CD14-positive monocyte (primary cell): Measurements from ENCODE around the gene MINDY3. TPM values are rescaled to one million over a fixed set of nuclear protein-coding genes. Genes with fewer than 3 reads are reported as not detected.

Source experiments
- DNase-seq, 3 donors: peaks; one replicate each; pipeline ENCODE4 v3.0.0-alpha.2; 2011 to 2022
- H2AFZ ChIP-seq: 2 replicates; pipeline ENCODE4 v1.6.0; 2012; ENCODE audit warnings: mild to moderate bottlenecking, low read depth, low read length, inconsistent platforms; ENCODE audit not compliant: insufficient read depth, poor library complexity, severe bottlenecking
- H3K27ac ChIP-seq, 2 donors: 1 replicate in 1 of 2; 2 replicates in 1 of 2; pipeline ENCODE4 v1.5.1; 2012 to 2013; ENCODE audit warnings: low read length in 2 of 2, control low read depth in 1 of 2, inconsistent platforms in 1 of 2, low read depth in 1 of 2, mild to moderate bottlenecking in 1 of 2
- H3K27me3 ChIP-seq, 2 donors: one replicate each; pipeline versions ENCODE4 v1.6.0 to v1.6.1; 2011 to 2013; ENCODE audit warnings: low read length in 2 of 2; ENCODE audit not compliant: control insufficient read depth in 2 of 2, insufficient read depth in 2 of 2
- H3K36me3 ChIP-seq, 2 donors: replicated peaks in 1 of 2; 1 replicate in 1 of 2; 2 replicates in 1 of 2; pipeline versions ENCODE4 v1.5.1 to v1.6.1; 2012 to 2013; ENCODE audit warnings: low read length in 2 of 2, control low read depth in 1 of 2, inconsistent platforms in 1 of 2, mild to moderate bottlenecking in 1 of 2; ENCODE audit not compliant: insufficient read depth in 2 of 2, control insufficient read depth in 1 of 2
- H3K4me1 ChIP-seq, 2 donors: 1 replicate in 1 of 2; 2 replicates in 1 of 2; pipeline versions ENCODE4 v1.5.1 to v1.6.1; 2012 to 2013; ENCODE audit warnings: low read length in 2 of 2, control low read depth in 1 of 2, inconsistent platforms in 1 of 2, mild to moderate bottlenecking in 1 of 2, moderate library complexity in 1 of 2; ENCODE audit not compliant: insufficient read depth in 2 of 2, control insufficient read depth in 1 of 2
- H3K4me2 ChIP-seq: replicated peaks from 2 replicates; pipeline ENCODE3; 2012; ENCODE audit warnings: low read length, moderate library complexity, mild to moderate bottlenecking; ENCODE audit not compliant: poor library complexity, severe bottlenecking; ENCODE audit errors: extremely low read depth
- H3K4me3 ChIP-seq, 3 experiments: fragments of 200-600 bp in 1 of 3; sonication (generic) in 1 of 3; replicated peaks in 1 of 3; 1 replicate in 2 of 3; 2 replicates in 1 of 3; pipeline ENCODE4 v1.5.1; 2011 to 2013; ENCODE audit warnings: low read length in 3 of 3, mild to moderate bottlenecking in 3 of 3, control low read depth in 2 of 3, low read depth in 2 of 3, inconsistent platforms in 1 of 3, moderate library complexity in 1 of 3
- H3K79me2 ChIP-seq: 2 replicates; pipeline ENCODE4 v1.6.0; 2012; ENCODE audit warnings: mild to moderate bottlenecking, control low read depth, inconsistent platforms, low read length, moderate library complexity; ENCODE audit not compliant: insufficient read depth
- H3K9ac ChIP-seq: 2 replicates; pipeline ENCODE4 v1.6.0; 2017; ENCODE audit warnings: low read length, mild to moderate bottlenecking; ENCODE audit not compliant: insufficient read depth, poor library complexity, severe bottlenecking
- H3K9me3 ChIP-seq, 2 donors: replicated peaks in 1 of 2; 1 replicate in 1 of 2; 2 replicates in 1 of 2; pipeline versions ENCODE4 v1.5.1 to v1.6.1; 2012 to 2013; ENCODE audit warnings: low read length in 2 of 2, control low read depth in 1 of 2; ENCODE audit not compliant: control insufficient read depth in 1 of 2, insufficient read depth in 1 of 2
- H4K20me1 ChIP-seq: 2 replicates; pipeline ENCODE4 v1.6.0; 2012; ENCODE audit warnings: mild to moderate bottlenecking, low read length, control low read depth, moderate library complexity; ENCODE audit not compliant: insufficient read depth
- H3K27ac Mint-ChIP-seq, 7 donors: one replicate each; pipeline ENCODE4 v1.8.0; 2020; ENCODE audit warnings: mild to moderate bottlenecking in 7 of 7, mixed read lengths in 7 of 7, moderate library complexity in 6 of 7, inconsistent platforms in 2 of 7
- H3K27me3 Mint-ChIP-seq, 3 donors: one replicate each; pipeline ENCODE4 v1.8.0; 2021 to 2022; ENCODE audit warnings: low read depth in 3 of 3, mild to moderate bottlenecking in 3 of 3, mixed read lengths in 3 of 3, moderate library complexity in 3 of 3, inconsistent platforms in 1 of 3
- H3K36me3 Mint-ChIP-seq, 2 donors: one replicate each; pipeline ENCODE4 v1.8.0; 2020; ENCODE audit warnings: mixed read lengths in 2 of 2, inconsistent platforms in 1 of 2, mild to moderate bottlenecking in 1 of 2
- H3K4me1 Mint-ChIP-seq: one replicate; pipeline ENCODE4 v1.8.0; 2020; ENCODE audit warnings: mild to moderate bottlenecking, mixed read lengths
- H3K4me3 Mint-ChIP-seq, 2 donors: one replicate each; pipeline ENCODE4 v1.8.0; 2020; ENCODE audit warnings: mild to moderate bottlenecking in 2 of 2, mixed read lengths in 2 of 2, moderate library complexity in 1 of 2
- H3K9me3 Mint-ChIP-seq, 7 donors: one replicate each; pipeline ENCODE4 v1.8.0; 2020 to 2022; ENCODE audit warnings: mixed read lengths in 7 of 7, mild to moderate bottlenecking in 6 of 7, moderate library complexity in 6 of 7, inconsistent platforms in 2 of 7
- CTCF ChIP-seq: fragments of 200-600 bp; IDR thresholded peaks from one replicate; pipeline ENCODE4 v1.8.0; 2022; ENCODE audit warnings: antibody characterized with exemption, mild to moderate bottlenecking
- WGBS: methylation state at CpG from one replicate; pipeline ENCODE4 v1.1.5; 2013; ENCODE audit warnings: missing lambda C conversion rate; ENCODE audit not compliant: insufficient coverage; 5-methylcytosine and 5-hydroxymethylcytosine counted together
- intact Hi-C, 2 donors: fragments of 100-400 bp; cut with micrococcal nuclease; formaldehyde crosslinking; loops; one replicate each; pipeline versions ENCODE4 v1.15.0 to v1.15.1; 2023
- polyA plus RNA-seq, 3 donors: library from polyadenylated mRNA; depleted of rRNA in 1 of 3; unstranded in 2 of 3; stranded (reverse) in 1 of 3; fragments of 300-500 nt in 2 of 3; fragments of >200 nt in 1 of 3; fragmentation: Illumina TruSeq in 2 of 3; gene quantifications; 1 replicate in 2 of 3; 2 replicates in 1 of 3; pipeline ENCODE4 v1.2.3, GENCODE V29; 2012 to 2021

Gene MINDY3
- polyA plus RNA-seq, 3 donors: 2.4 to 14.8 (median 4.4) TPM

- H3K4me1 ChIP-seq: peaks cover 14 to 17% of the 10 kb centered on the region in 2 donors
- no peak overlapping the region for H3K27ac ChIP-seq
- H3K9me3 ChIP-seq: no peaks in the 10 kb centered on the region
- no peak overlapping the region for H3K27ac Mint-ChIP-seq
- no peaks in the 10 kb centered on the region for H3K36me3 Mint-ChIP-seq
- no peak overlapping the region for H3K9ac ChIP-seq
- peaks cover 12% of the 10 kb centered on the region for H3K4me1 Mint-ChIP-seq
- H3K4me2 ChIP-seq: no peak overlapping the region
- no peak overlapping the region for H3K4me3 ChIP-seq
- H3K79me2 ChIP-seq: peaks cover 22% of the 10 kb centered on the region
- H3K4me3 Mint-ChIP-seq: no peak overlapping the region
- H3K36me3 ChIP-seq: no peaks in the 10 kb centered on the region
- no peak for DNase-seq
- H4K20me1 ChIP-seq: peaks cover 5% of the 10 kb centered on the region
- intact Hi-C loops: no loop called here
- TF ChIP-seq CTCF: no peak
- peaks cover 19 to 28% of the 10 kb centered on the region in 2 donors for H3K27me3 ChIP-seq
- H3K9me3 Mint-ChIP-seq: peaks cover 0 to 10% (median 5%) of the 10 kb centered on the region in 7 donors
- peaks cover 22 to 29% (median 22%) of the 10 kb centered on the region in 3 donors for H3K27me3 Mint-ChIP-seq
- H2AFZ ChIP-seq: no peak overlapping the region
Observed at GRCh38 chr10:15863733-15864132, 3.4 kb upstream of the MINDY3 start.

GRCh38 chr10:15863323-15863722, 3.0 kb upstream of the MINDY3 start:
- Mint-ChIP-seq H3K27me3 (peaks cover 19 to 27% (median 20%) of the 10 kb centered on the region in 3 donors), H3K4me1 (peaks cover 16% of the 10 kb centered on the region), H3K9me3 (peaks cover 0 to 10% (median 5%) of the 10 kb centered on the region in 7 donors), H3K27ac (no peak overlapping the region), H3K4me3 (no peak overlapping the region), H3K36me3 (no peaks in the 10 kb centered on the region)
- H3K9me3 ChIP-seq: no peaks in the 10 kb centered on the region
- TF ChIP-seq CTCF: no peak
- H3K4me3 ChIP-seq: no peak overlapping the region
- no peak overlapping the region for H2AFZ ChIP-seq
- H3K36me3 ChIP-seq: no peaks in the 10 kb centered on the region
- H3K4me2 ChIP-seq: no peak overlapping the region
- intact Hi-C loops: no loop called here
- no peak overlapping the region for H3K9ac ChIP-seq
- peaks cover 14 to 21% of the 10 kb centered on the region in 2 donors for H3K4me1 ChIP-seq
- no CpG with 5 or more reads among the region's 1 CpG for WGBS
- DNase-seq: no peak
- H3K27ac ChIP-seq: no peak overlapping the region
- peaks cover 26% of the 10 kb centered on the region for H3K79me2 ChIP-seq
- peaks cover 16 to 25% of the 10 kb centered on the region in 2 donors for H3K27me3 ChIP-seq
- H4K20me1 ChIP-seq: peaks cover 9% of the 10 kb centered on the region
